ENCODE results near the gene TTC7B.

GRCh38 chr14:90721619-90722305 lies 94.5 kb downstream of the TTC7B start:
- TF ChIP-seq CTCF (IDR thresholded peaks at IDR 0.05) = no peak
- TF ChIP-seq POLR2A (IDR thresholded peaks at IDR 0.05) = no peak

All from Peyer's patch (tissue), 4 donors.